MM.1S (cell line): Measurements from ENCODE around the gene AKR1C1.
"Not testable (repeated sequence)": the region's sequence is repeated elsewhere in the genome, so short reads cannot be mapped to it uniquely, and the experiment has no call there.

ENCODE experiments used
- CTCF ChIP-seq: fragments of 300-600 bp; sonication (generic); IDR thresholded peaks from 2 replicates; pipeline ENCODE4 v1.5.1; 2016; ENCODE audit warnings: antibody characterized with exemption, low read length, mixed read lengths
- EZH2 ChIP-seq: fragments of 300-600 bp; sonication (generic); optimal IDR thresholded peaks from 2 replicates; pipeline ENCODE3; 2017; ENCODE audit warnings: low read depth, mild to moderate bottlenecking, antibody characterized with exemption, low read length, mixed read lengths
- EZH2phosphoT487 ChIP-seq: fragments of 300-600 bp; sonication (generic); IDR thresholded peaks from 2 replicates; pipeline ENCODE4 v1.6.1; 2018; ENCODE audit warnings: antibody characterized with exemption, low read length

- not testable (repeated sequence) for TF ChIP-seq EZH2phosphoT487, CTCF, EZH2
Measured at GRCh38 chr10:4951512-4952162, 11.6 kb upstream of the AKR1C1 start.
